Measurements from ENCODE around the gene SLC25A26. TPM values are rescaled to one million over a fixed set of nuclear protein-coding genes. Genes with fewer than 3 reads are reported as not detected.

The SLC25A26 gene
- total and polyA plus RNA-seq, 2 of the 13 experiments (the other 11 are each of a cell fraction or from before 2014, with no cell fraction given): 23.1 to 32.7 TPM

DNA sequence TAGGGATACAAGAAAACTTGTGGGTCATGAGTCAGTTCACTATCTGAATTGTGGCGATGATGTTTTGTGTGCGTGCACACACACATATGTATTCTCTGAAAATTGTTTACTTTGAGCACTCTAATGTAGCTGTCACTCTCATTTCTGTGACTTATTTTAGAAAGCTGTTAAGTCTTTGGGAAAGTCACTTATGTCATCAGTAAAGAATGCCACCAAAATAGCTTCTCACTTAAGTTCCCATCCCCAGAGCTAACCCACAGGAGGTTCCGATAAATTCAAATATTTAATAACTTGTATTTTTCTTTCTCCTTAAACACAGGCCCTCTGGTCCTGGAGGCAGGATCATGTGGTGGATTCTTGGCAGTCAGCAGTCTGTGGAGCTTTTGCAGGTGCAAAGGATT, 141.7 kb downstream of the SLC25A26 start (continued):
- TF ChIP-seq GTF3A (CRISPR knock-in tag; conservative IDR thresholded peaks at IDR 0.05): no peak

DNA sequence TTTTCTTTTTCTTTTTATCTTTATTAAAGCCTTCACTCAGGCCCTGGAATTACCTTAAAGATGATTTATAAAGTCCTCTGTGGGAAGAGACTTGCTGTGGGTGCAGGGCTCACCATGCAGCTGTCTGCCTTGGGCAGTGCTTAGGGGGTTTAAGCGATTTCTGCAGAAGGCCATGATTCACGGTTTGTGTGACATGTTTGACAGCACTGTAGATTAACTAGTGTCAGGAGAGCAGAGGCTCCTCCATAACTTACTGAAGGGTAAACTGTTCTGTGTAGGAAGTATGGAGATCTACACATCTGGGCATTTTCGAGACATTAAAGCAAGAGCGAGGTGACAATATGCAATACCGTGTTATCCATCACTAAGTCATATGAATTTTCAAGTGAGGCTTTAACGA, 142.3 kb downstream of the SLC25A26 start:
- no peak overlapping the region for H3K4me2 ChIP-seq (ENCODE audit: low read depth, low read length)
- no peak for FAIRE-seq
- no peak overlapping the region for H3K4me3 ChIP-seq (replicated peaks in 1 of 3; ENCODE audit: insufficient read depth in 1 of 3, low read depth in 2 of 3, low read length in 3 of 3)
- peaks cover 11% of the 10 kb centered on the region for H3K4me1 ChIP-seq (ENCODE audit: insufficient read depth, low read length)
- H3K36me3 ChIP-seq (replicated peaks in 1 of 2; ENCODE audit: control insufficient read depth in 1 of 2, insufficient read depth in 2 of 2, low read length in 2 of 2): no peaks in the 10 kb centered on the region
- H4K20me1 ChIP-seq (ENCODE audit: insufficient read depth, low read length): no peaks in the 10 kb centered on the region
- TF ChIP-seq JUN (CRISPR knock-in tag; IDR thresholded peaks at IDR 0.05): no peak
- TF ChIP-seq, protein P1, sequence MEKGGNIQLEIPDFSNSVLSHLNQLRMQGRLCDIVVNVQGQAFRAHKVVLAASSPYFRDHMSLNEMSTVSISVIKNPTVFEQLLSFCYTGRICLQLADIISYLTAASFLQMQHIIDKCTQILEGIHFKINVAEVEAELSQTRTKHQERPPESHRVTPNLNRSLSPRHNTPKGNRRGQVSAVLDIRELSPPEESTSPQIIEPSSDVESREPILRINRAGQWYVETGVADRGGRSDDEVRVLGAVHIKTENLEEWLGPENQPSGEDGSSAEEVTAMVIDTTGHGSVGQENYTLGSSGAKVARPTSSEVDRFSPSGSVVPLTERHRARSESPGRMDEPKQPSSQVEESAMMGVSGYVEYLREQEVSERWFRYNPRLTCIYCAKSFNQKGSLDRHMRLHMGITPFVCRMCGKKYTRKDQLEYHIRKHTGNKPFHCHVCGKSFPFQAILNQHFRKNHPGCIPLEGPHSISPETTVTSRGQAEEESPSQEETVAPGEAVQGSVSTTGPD (CRISPR knock-in tag; IDR thresholded peaks at IDR 0.05): no peak
- no peaks in the 10 kb centered on the region for H3K79me2 ChIP-seq (ENCODE audit: insufficient read depth, low read length)
- BruUV-seq (replicated peaks): no TSS peak
- intact Hi-C loops (cut with micrococcal nuclease; ENCODE audit: unreplicated experiment) (no loop called here), in situ Hi-C loops (cut with HindIII; ENCODE audit: extremely low pct_ligation_motif_present, low pct_unique_long_range_greater_than_20kb) (no loop called here)
- no peaks in the 10 kb centered on the region for H3K27me3 ChIP-seq (ENCODE audit: control insufficient read depth in 1 of 2, insufficient read depth in 2 of 2, low read length in 2 of 2)
- H3K27ac ChIP-seq (ENCODE audit: extremely low read length, insufficient read depth, low read length): no peak overlapping the region
- CTCF ChIA-PET (ENCODE audit: low intra/inter-chr PET ratio, low total read pairs): no interaction called here
- no peaks in the 10 kb centered on the region for H3K9me3 ChIP-seq (ENCODE audit: low read length)
- H2AFZ ChIP-seq (ENCODE audit: low read length): no peak overlapping the region
- POLR2A ChIA-PET: no interaction called here
- no peak for ATAC-seq
- DNase-seq (ENCODE audit: low spot score): no peak
- WGBS (ENCODE audit: low lambda C conversion rate): 96% methylated on average over 6 of the region's 6 CpGs
- no peak overlapping the region for H3K9ac ChIP-seq (ENCODE audit: insufficient read depth, low read depth, low read length)

DNA sequence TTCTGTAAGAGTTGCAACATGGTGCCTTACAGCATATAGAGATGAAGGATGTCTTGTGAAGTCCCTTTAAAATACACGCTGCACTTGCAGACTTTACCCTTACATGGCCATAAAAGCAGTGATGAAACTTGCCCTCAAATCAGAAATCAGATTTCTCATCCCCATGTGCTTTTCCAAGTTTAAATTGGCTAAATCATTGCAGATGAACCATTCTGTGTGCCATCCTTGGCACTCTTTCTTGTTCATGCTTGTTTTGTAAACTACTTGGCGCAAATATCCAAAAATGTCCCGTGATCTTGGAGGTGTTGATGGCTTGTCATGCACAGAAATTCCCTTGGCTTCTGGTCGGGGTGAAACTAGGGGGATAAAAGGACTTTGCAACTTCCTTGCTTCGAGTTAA, 144.3 kb downstream of the SLC25A26 start:
- Histone ChIP-seq H4K20me1 (ENCODE audit: insufficient read depth, low read length) (no peaks in the 10 kb centered on the region), H3K4me3 (replicated peaks in 1 of 3; ENCODE audit: insufficient read depth in 1 of 3, low read depth in 2 of 3, low read length in 3 of 3) (no peak overlapping the region), H3K4me2 (ENCODE audit: low read depth, low read length) (no peak overlapping the region), H3K27me3 (ENCODE audit: control insufficient read depth in 1 of 2, insufficient read depth in 2 of 2, low read length in 2 of 2) (no peaks in the 10 kb centered on the region), H3K79me2 (ENCODE audit: insufficient read depth, low read length) (no peaks in the 10 kb centered on the region), H3K9ac (ENCODE audit: insufficient read depth, low read depth, low read length) (no peak overlapping the region), H3K4me1 (ENCODE audit: insufficient read depth, low read length) (peaks cover 11% of the 10 kb centered on the region), H3K27ac (ENCODE audit: extremely low read length, insufficient read depth, low read length) (no peak overlapping the region), H2AFZ (ENCODE audit: low read length) (no peak overlapping the region), H3K9me3 (ENCODE audit: low read length) (no peaks in the 10 kb centered on the region), H3K36me3 (replicated peaks in 1 of 2; ENCODE audit: control insufficient read depth in 1 of 2, insufficient read depth in 2 of 2, low read length in 2 of 2) (0 out of 5 replicates have a peak, but pooled peaks cover 0 to under 1% of the 10 kb centered on the region in 2 experiments)
- WGBS (ENCODE audit: low lambda C conversion rate): 94% methylated on average over 5 of the region's 5 CpGs
- no peak for DNase-seq (ENCODE audit: low spot score)
- intact Hi-C loops (cut with micrococcal nuclease; ENCODE audit: unreplicated experiment) (no loop called here), in situ Hi-C loops (cut with HindIII; ENCODE audit: extremely low pct_ligation_motif_present, low pct_unique_long_range_greater_than_20kb) (no loop called here)
- no peak for ATAC-seq
- FAIRE-seq: no peak
- ChIA-PET CTCF (ENCODE audit: low intra/inter-chr PET ratio, low total read pairs) (no interaction called here), POLR2A (no interaction called here)
- BruUV-seq (replicated peaks): no TSS peak
- TF ChIP-seq ZNF790 (CRISPR knock-in tag; IDR thresholded peaks at IDR 0.05; ENCODE audit: borderline replicate concordance) (no peak), ZNF616 (CRISPR knock-in tag; IDR thresholded peaks at IDR 0.05; ENCODE audit: low read depth) (no peak), AKAP8 (CRISPR knock-in tag; IDR thresholded peaks at IDR 0.05) (no peak), ZNF256 (CRISPR knock-in tag; conservative IDR thresholded peaks at IDR 0.05) (no peak), ZNF670 (CRISPR knock-in tag; IDR thresholded peaks at IDR 0.05; ENCODE audit: borderline replicate concordance) (no peak), HOXA3 (CRISPR knock-in tag; IDR thresholded peaks at IDR 0.05) (no peak), ZMYM4 (CRISPR knock-in tag; IDR thresholded peaks at IDR 0.05) (no peak)
- TF ChIP-seq, protein P2, sequence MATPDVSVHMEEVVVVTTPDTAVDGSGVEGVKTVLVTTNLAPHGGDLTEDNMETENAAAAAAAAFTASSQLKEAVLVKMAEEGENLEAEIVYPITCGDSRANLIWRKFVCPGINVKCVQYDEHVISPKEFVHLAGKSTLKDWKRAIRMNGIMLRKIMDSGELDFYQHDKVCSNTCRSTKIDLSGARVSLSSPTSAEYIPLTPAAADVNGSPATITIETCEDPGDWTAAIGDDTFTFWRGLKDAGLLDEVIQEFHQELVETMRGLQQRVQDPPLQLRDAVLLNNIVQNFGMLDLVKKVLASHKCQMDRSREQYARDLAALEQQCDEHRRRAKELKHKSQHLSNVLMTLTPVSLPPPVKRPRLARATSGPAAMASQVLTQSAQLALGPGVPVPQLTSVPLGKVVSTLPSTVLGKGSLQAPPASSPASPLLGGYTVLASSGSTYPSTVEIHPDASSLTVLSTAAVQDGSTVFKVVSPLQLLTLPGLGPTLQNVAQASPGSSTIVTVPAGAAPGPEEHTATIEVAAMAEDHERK (CRISPR knock-in tag; IDR thresholded peaks at IDR 0.05; ENCODE audit: low read depth): no peak
- TF ChIP-seq, protein P3, sequence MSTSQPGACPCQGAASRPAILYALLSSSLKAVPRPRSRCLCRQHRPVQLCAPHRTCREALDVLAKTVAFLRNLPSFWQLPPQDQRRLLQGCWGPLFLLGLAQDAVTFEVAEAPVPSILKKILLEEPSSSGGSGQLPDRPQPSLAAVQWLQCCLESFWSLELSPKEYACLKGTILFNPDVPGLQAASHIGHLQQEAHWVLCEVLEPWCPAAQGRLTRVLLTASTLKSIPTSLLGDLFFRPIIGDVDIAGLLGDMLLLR (CRISPR knock-in tag; IDR thresholded peaks at IDR 0.05): no peak
- TF ChIP-seq, protein P4, sequence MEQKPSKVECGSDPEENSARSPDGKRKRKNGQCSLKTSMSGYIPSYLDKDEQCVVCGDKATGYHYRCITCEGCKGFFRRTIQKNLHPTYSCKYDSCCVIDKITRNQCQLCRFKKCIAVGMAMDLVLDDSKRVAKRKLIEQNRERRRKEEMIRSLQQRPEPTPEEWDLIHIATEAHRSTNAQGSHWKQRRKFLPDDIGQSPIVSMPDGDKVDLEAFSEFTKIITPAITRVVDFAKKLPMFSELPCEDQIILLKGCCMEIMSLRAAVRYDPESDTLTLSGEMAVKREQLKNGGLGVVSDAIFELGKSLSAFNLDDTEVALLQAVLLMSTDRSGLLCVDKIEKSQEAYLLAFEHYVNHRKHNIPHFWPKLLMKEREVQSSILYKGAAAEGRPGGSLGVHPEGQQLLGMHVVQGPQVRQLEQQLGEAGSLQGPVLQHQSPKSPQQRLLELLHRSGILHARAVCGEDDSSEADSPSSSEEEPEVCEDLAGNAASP (CRISPR knock-in tag; IDR thresholded peaks at IDR 0.05; ENCODE audit: borderline replicate concordance): no peak
